A549 (cell line): ENCODE measurements around the gene KCNG3. TPM values are rescaled to one million over a fixed set of nuclear protein-coding genes. Genes with fewer than 3 reads are reported as not detected.

Source experiments
- ATAC-seq, 2 experiments: fragments of 200-7000 bp in 1 of 2; fragments of >200 bp in 1 of 2; cut with Nextera tagmentation in 1 of 2; cut with Tn5 transposase in 1 of 2; 3 replicates each; pipeline versions ENCODE4 v1.8.0 to v1.9.1; 2018 to 2020; ENCODE audit warnings: mild to moderate bottlenecking in 1 of 2, moderate library complexity in 1 of 2
- CTCF ChIA-PET: fragments of 300-600 bp; sonication (Branson Sonifier 250); formaldehyde crosslinking; extraction: SDS; loops from one replicate; lab custom pipeline; 2021; ENCODE audit warnings: antibody characterized with exemption, inconsistent platforms; lab: Yijun Ruan, JAX
- POLR2A ChIA-PET: fragments of 350-600 bp; formaldehyde crosslinking; extraction: SDS; loops from one replicate; lab custom pipeline; 2021; ENCODE audit warnings: antibody characterized with exemption, inconsistent platforms; lab: Yijun Ruan, JAX
- DNase-seq, 2 experiments: peaks; one replicate each; pipeline versions ENCODE4 v3.0.0 to v3.0.0-alpha.2; 2011 to 2016; ENCODE audit warnings: low read depth in 1 of 2, low spot score in 1 of 2
- FAIRE-seq: peaks from 2 replicates; lab custom pipeline; 2011; peaks lifted over from hg19 to GRCh38; lab: Jason Lieb, UNC
- H3K27ac ChIP-seq, 2 experiments: fragments of >200 bp; sonication (Bioruptor Twin); formaldehyde crosslinking; 3 replicates each; pipeline ENCODE4 v1.5.1; 2016 to 2017
- H3K4me1 ChIP-seq: fragments of >200 bp; sonication (Bioruptor Twin); formaldehyde crosslinking; 3 replicates; pipeline ENCODE4 v1.6.1; 2016
- H3K4me2 ChIP-seq: fragments of >200 bp; sonication (Bioruptor Twin); formaldehyde crosslinking; 3 replicates; pipeline ENCODE4 v1.6.1; 2016
- H3K4me3 ChIP-seq: fragments of >200 bp; sonication (Bioruptor Twin); formaldehyde crosslinking; 3 replicates; pipeline ENCODE4 v1.5.1; 2016
- H3K9me3 ChIP-seq: fragments of >200 bp; sonication (Bioruptor Twin); formaldehyde crosslinking; 3 replicates; pipeline ENCODE4 v1.6.1; 2016
- CBX2 ChIP-seq: fragments of 200-600 bp; sonication (generic); IDR thresholded peaks from 2 replicates; pipeline ENCODE4 v1.6.1; 2016; ENCODE audit warnings: low read depth, mild to moderate bottlenecking, borderline replicate concordance
- CEBPB ChIP-seq, 2 experiments: fragments of >200 bp in 1 of 2; sonication (Bioruptor Twin) in 1 of 2; formaldehyde crosslinking in 1 of 2; IDR thresholded peaks; 2 replicates each; pipeline ENCODE4 v1.6.1; 2012 to 2016
- CHD4 ChIP-seq: fragments of 200-600 bp; sonication (generic); IDR thresholded peaks from 2 replicates; pipeline ENCODE4 v1.6.1; 2016; ENCODE audit warnings: antibody characterized with exemption, mild to moderate bottlenecking, borderline replicate concordance
- EP300 ChIP-seq, 2 experiments: fragments of >200 bp; sonication (Bioruptor Twin); formaldehyde crosslinking; IDR thresholded peaks; 2 replicates in 1 of 2; 3 replicates in 1 of 2; pipeline ENCODE4 v1.6.1; 2016 to 2017
- ESRRA ChIP-seq: fragments of 150-350 bp; IDR thresholded peaks from 2 replicates; pipeline ENCODE4 v1.6.1; 2014; ENCODE audit warnings: mild to moderate bottlenecking, low read length, borderline replicate concordance
- FOXS1 ChIP-seq: fragments of 250-450 bp; sonication (Bioruptor Pico); IDR thresholded peaks from 2 replicates; pipeline ENCODE4 v1.5.0; 2020; ENCODE audit warnings: mild to moderate bottlenecking, moderate library complexity
- HEYL ChIP-seq: fragments of 250-450 bp; sonication (Bioruptor Pico); IDR thresholded peaks from 2 replicates; pipeline ENCODE4 v1.8.0; 2021; ENCODE audit warnings: mild to moderate bottlenecking, moderate library complexity
- HOXB13 ChIP-seq: fragments of 250-450 bp; sonication (Bioruptor Pico); IDR thresholded peaks from 2 replicates; pipeline ENCODE4 v1.5.0; 2020; ENCODE audit warnings: low read depth, mild to moderate bottlenecking, moderate library complexity
- HOXB5 ChIP-seq: fragments of 250-450 bp; sonication (Bioruptor Pico); IDR thresholded peaks from 2 replicates; pipeline ENCODE4 v1.5.0; 2020; ENCODE audit warnings: mild to moderate bottlenecking, moderate library complexity
- JUNB ChIP-seq: fragments of >200 bp; sonication (Bioruptor Twin); formaldehyde crosslinking; IDR thresholded peaks from 2 replicates; pipeline ENCODE4 v1.6.1; 2016
- MAFK ChIP-seq: fragments of 450-650 bp; IDR thresholded peaks from 2 replicates; pipeline ENCODE4 v1.6.1; 2014; ENCODE audit not compliant: partially characterized antibody
- POLR2AphosphoS2 ChIP-seq: conservative IDR thresholded peaks from 2 replicates; pipeline ENCODE4 v1.6.1; 2012; ENCODE audit warnings: low read length, improper control_type of control experiment, inconsistent platforms
- RAD21 ChIP-seq, 2 experiments: fragments of >200 bp in 1 of 2; sonication (Bioruptor Twin) in 1 of 2; formaldehyde crosslinking in 1 of 2; IDR thresholded peaks in 1 of 2; conservative IDR thresholded peaks in 1 of 2; 2 replicates in 1 of 2; 3 replicates in 1 of 2; pipeline ENCODE4 v1.6.1; 2012 to 2018; ENCODE audit warnings: inconsistent platforms in 1 of 2
- RARB ChIP-seq: fragments of 250-450 bp; sonication (Bioruptor Pico); IDR thresholded peaks from 2 replicates; pipeline ENCODE4 v1.8.0; 2021; ENCODE audit warnings: mild to moderate bottlenecking, moderate library complexity
- RCOR1 ChIP-seq: fragments of 150-350 bp; IDR thresholded peaks from 2 replicates; pipeline ENCODE4 v1.6.1; 2014; ENCODE audit warnings: antibody characterized with exemption, low read length, low read depth
- RNF2 ChIP-seq: fragments of 200-600 bp; sonication (generic); IDR thresholded peaks from 2 replicates; pipeline ENCODE4 v1.6.1; 2016; ENCODE audit warnings: low read depth, mild to moderate bottlenecking, antibody characterized with exemption, moderate library complexity, borderline replicate concordance
- TP53 ChIP-seq: fragments of 250-450 bp; sonication (Bioruptor Pico); IDR thresholded peaks from 2 replicates; pipeline ENCODE4 v1.5.0; 2021; ENCODE audit warnings: mild to moderate bottlenecking, moderate library complexity
- ZC3H11A ChIP-seq: fragments of 450-650 bp; IDR thresholded peaks from 2 replicates; pipeline ENCODE4 v1.6.1; 2014; ENCODE audit warnings: antibody characterized with exemption, mild to moderate bottlenecking
- ZFP36 ChIP-seq: fragments of 450-650 bp; IDR thresholded peaks from 2 replicates; pipeline ENCODE4 v1.6.1; 2014; ENCODE audit warnings: borderline replicate concordance; ENCODE audit not compliant: partially characterized antibody
- ZNF302 ChIP-seq: fragments of 250-450 bp; sonication (Bioruptor Pico); IDR thresholded peaks from 2 replicates; pipeline ENCODE4 v1.9.0; 2021; ENCODE audit warnings: inconsistent platforms, mild to moderate bottlenecking, moderate library complexity
- ZSCAN20 ChIP-seq: fragments of 250-450 bp; sonication (Bioruptor Pico); IDR thresholded peaks from 2 replicates; pipeline ENCODE4 v1.8.0; 2022; ENCODE audit warnings: mild to moderate bottlenecking, moderate library complexity
- WGBS: methylation state at CpG from one replicate; pipeline ENCODE4 v1.1.6; 2017; ENCODE audit errors: missing lambda C conversion rate; 5-methylcytosine and 5-hydroxymethylcytosine counted together
- polyA plus RNA-seq, 4 experiments: library from polyadenylated mRNA; depleted of rRNA in 3 of 4; stranded (reverse); fragments of >200 nt; fragmentation: RNase III in 1 of 4; extraction: RNeasy Plus Mini Kit Qiagen cat#74134 plus additional on column Dnase treatment in 1 of 4; gene quantifications; 2 replicates in 3 of 4; 3 replicates in 1 of 4; pipeline ENCODE4 v1.2.3, GENCODE V29; 2011 to 2017
- TF ChIP-seq, protein P1 (sequence below): fragments of 250-450 bp; sonication (Bioruptor Pico); IDR thresholded peaks from 2 replicates; pipeline ENCODE4 v1.5.0; 2021; ENCODE audit warnings: mild to moderate bottlenecking, moderate library complexity, borderline replicate concordance
- TF ChIP-seq, protein P2 (sequence below): fragments of 150-350 bp; IDR thresholded peaks from 2 replicates; pipeline ENCODE4 v1.6.1; 2014; ENCODE audit warnings: low read depth, mild to moderate bottlenecking, low read length
- TF ChIP-seq, protein P3 (sequence below): IDR thresholded peaks from 2 replicates; pipeline ENCODE4 v1.6.1; 2012; ENCODE audit warnings: low read depth, borderline replicate concordance
- TF ChIP-seq, protein P4 (sequence below): fragments of 250-450 bp; sonication (Bioruptor Pico); IDR thresholded peaks from 2 replicates; pipeline ENCODE4 v1.5.0; 2020; ENCODE audit warnings: low read depth, mild to moderate bottlenecking, moderate library complexity

KCNG3 gene
- polyA plus RNA-seq, 2 of the 4 experiments (the other 2 are of a cell fraction), result 0.67 to 0.70 TPM

DNA sequence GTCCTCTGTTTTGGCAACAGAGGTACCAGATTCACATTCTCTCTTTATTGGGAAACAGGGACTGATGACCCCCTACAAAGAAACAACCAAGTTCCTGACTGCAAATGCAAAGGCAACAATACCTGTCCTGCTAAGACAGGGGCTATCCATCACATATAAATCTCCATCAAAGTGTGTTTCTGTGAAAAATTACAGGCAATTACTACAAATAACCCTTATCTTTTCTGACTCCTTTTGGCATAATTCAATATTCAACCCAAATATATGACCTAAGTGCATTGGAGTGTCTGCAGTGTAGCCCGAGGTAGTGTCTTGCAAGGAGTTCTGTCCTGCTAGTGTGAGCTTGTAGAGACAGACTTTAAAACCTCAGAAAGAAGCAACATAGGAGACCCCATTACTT, 35.4 kb downstream of the KCNG3 start:
- no peak for FAIRE-seq
- ChIA-PET POLR2A (no interaction called here), CTCF (no interaction called here)

DNA sequence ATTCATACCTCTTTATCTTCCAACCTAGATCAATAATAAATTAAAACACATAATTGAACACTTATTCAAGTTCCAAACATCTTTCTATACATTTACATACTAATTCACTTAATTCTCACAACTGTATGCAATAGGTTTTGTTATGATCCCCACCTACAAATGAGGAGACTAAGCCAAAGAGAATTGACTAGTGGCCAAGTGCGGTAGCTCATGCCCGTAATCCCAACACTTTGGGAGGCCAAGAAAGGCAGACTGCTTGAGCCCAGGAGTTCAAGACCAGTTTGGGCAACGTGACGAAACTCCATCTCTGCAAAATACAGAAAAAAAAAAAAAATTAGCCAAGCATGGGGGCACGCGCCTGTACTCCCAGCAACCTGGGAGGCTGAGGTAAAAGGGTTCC, 36.8 kb downstream of the KCNG3 start:
- Histone ChIP-seq H3K27ac (no peak overlapping the region), H3K4me2 (no peak overlapping the region), H3K4me3 (no peak overlapping the region), H3K9me3 (no peaks in the 10 kb centered on the region), H3K4me1 (no peaks in the 10 kb centered on the region)
- ChIA-PET CTCF (interaction anchor here (0.6 to 1.1 kb wide), 4 partner anchors 10 to 371 kb away, joined by 3 to 5 read pairs (median 4); no protein-coding TSS in a partner anchor), POLR2A (no interaction called here)
- FAIRE-seq (no peak), ATAC-seq (peak in 1 of 2 experiments; percentile 87; a peak in 3 of 6 replicates), DNase-seq (peak in 1 of 2 experiments; percentile 22)
- WGBS, result 75% methylated on average over 6 of the region's 6 CpGs
- TF ChIP-seq RAD21 (conservative IDR thresholded peaks at IDR 0.05 in 1 of 2, IDR thresholded peaks at IDR 0.05 in 1 of 2) (no peak), MAFK (no peak), RNF2 (no peak), ZNF302 (CRISPR knock-in tag) (no peak), HOXB13 (no peak), POLR2AphosphoS2 (no peak), ESRRA (no peak), RARB (CRISPR knock-in tag) (no peak), JUNB (no peak), HEYL (CRISPR knock-in tag) (no peak), CEBPB (IDR thresholded peaks at IDR 0.05) (no peak), HOXB5 (no peak), RCOR1 (no peak)
- TF ChIP-seq, protein P1, sequence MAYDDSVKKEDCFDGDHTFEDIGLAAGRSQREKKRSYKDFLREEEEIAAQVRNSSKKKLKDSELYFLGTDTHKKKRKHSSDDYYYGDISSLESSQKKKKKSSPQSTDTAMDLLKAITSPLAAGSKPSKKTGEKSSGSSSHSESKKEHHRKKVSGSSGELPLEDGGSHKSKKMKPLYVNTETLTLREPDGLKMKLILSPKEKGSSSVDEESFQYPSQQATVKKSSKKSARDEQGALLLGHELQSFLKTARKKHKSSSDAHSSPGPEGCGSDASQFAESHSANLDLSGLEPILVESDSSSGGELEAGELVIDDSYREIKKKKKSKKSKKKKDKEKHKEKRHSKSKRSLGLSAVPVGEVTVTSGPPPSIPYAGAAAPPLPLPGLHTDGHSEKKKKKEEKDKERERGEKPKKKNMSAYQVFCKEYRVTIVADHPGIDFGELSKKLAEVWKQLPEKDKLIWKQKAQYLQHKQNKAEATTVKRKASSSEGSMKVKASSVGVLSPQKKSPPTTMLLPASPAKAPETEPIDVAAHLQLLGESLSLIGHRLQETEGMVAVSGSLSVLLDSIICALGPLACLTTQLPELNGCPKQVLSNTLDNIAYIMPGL (CRISPR knock-in tag), result no peak
- TF ChIP-seq, protein P2, sequence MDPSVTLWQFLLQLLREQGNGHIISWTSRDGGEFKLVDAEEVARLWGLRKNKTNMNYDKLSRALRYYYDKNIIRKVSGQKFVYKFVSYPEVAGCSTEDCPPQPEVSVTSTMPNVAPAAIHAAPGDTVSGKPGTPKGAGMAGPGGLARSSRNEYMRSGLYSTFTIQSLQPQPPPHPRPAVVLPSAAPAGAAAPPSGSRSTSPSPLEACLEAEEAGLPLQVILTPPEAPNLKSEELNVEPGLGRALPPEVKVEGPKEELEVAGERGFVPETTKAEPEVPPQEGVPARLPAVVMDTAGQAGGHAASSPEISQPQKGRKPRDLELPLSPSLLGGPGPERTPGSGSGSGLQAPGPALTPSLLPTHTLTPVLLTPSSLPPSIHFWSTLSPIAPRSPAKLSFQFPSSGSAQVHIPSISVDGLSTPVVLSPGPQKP, result no peak
- TF ChIP-seq, protein P3, sequence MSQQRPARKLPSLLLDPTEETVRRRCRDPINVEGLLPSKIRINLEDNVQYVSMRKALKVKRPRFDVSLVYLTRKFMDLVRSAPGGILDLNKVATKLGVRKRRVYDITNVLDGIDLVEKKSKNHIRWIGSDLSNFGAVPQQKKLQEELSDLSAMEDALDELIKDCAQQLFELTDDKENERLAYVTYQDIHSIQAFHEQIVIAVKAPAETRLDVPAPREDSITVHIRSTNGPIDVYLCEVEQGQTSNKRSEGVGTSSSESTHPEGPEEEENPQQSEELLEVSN, result no peak

More for the DNA sequence above, 35.4 kb downstream of the KCNG3 start:
- Histone ChIP-seq H3K4me2 (no peak overlapping the region), H3K4me1 (no peaks in the 10 kb centered on the region), H3K4me3 (no peak overlapping the region), H3K9me3 (no peaks in the 10 kb centered on the region), H3K27ac (no peak overlapping the region)
- WGBS, result 70% methylated on average over 1 of the region's 1 CpG
- DNase-seq, result no peak
- no peak for ATAC-seq
- TF ChIP-seq ZSCAN20 (CRISPR knock-in tag), result no peak
- no peak for TF ChIP-seq CHD4
- no peak for TF ChIP-seq ZFP36
- TF ChIP-seq, protein P4, sequence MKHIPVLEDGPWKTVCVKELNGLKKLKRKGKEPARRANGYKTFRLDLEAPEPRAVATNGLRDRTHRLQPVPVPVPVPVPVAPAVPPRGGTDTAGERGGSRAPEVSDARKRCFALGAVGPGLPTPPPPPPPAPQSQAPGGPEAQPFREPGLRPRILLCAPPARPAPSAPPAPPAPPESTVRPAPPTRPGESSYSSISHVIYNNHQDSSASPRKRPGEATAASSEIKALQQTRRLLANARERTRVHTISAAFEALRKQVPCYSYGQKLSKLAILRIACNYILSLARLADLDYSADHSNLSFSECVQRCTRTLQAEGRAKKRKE (CRISPR knock-in tag), result no peak
- no peak for TF ChIP-seq CBX2
- TF ChIP-seq RCOR1, result no peak
- TF ChIP-seq, protein P3, result no peak
- TF ChIP-seq RNF2, result no peak
- TF ChIP-seq FOXS1 (CRISPR knock-in tag), result no peak
- TF ChIP-seq ZC3H11A, result no peak
- no peak for TF ChIP-seq TP53 (CRISPR knock-in tag)
- no peak for TF ChIP-seq JUNB
- no peak for TF ChIP-seq EP300 (IDR thresholded peaks at IDR 0.05)
